ENCODE data around the gene TYRO3. TPM values are rescaled to one million over a fixed set of nuclear protein-coding genes. Genes with fewer than 3 reads are reported as not detected.
A peak's percentile ranks its signal among the peaks of the same experiment; 100 is the strongest.

Gene TYRO3
- polyA plus RNA-seq, 1 of the 3 experiments (the other 2 are of a cell fraction) = 8.7 TPM

DNA sequence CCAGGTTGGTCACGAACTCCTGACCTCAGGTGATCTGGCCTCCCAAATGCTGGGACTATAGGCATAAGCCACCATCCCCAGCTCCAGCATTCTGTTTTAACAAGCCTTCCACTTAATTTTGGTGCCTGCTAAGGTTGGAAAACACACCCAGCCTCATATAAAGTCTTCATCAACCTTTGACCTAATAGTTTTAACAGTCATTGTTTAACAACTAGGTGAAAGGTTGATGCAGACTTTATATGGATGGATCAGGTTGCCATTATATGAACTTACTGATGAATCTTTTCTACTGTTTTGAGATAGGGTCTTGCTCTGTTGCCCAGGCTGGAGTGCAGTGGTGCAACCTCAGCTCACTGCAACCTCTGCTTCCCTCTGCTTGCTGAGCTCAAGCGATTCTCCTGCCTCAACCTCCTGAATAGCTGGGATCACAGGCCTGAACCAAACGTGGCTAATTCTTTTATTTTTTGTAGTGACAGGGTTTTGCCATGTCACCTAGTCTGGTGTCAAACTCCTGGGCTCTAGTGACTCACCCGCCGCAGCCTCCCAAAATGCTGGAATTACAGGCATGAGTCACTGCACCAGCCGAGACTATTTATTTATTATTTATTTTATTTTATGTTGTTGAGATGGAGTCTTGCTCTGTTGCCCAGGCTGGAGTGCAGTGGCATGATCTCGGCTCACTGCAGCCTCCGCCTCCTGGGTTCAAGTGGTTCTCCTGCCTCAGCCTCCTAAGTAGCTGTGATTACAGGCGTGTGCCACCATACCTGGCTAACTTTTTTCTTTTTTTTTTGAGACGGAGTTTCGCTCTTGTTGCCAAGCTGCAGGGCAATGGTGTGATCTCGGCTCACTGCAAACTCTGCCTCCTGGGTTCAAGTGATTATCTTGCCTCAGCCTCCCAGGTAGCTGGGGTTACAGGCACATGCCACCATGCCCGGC, 11.9 kb upstream of the TYRO3 start:
- CTCF ChIA-PET = interaction anchor here (1.6 to 2.5 kb wide), 2 partner anchors 11 to 67 kb away, joined by 4 to 11 read pairs; no protein-coding TSS in a partner anchor
- Histone ChIP-seq H2AFZ (ENCODE audit: low read depth) (0 out of 2 replicates have a peak overlapping the region, but pooled peaks have one; percentile 34), H3K4me2 (no peak overlapping the region), H3K9me2 (no peaks in the 10 kb centered on the region), H3K4me1 (ENCODE audit: control insufficient read depth in 1 of 2, insufficient read depth in 2 of 2, low read depth in 1 of 2, low read length in 1 of 2) (peaks cover 4% of the 10 kb centered on the region in 2 experiments; a peak in 1 of 4 replicates), H4K20me1 (ENCODE audit: insufficient read depth) (no peaks in the 10 kb centered on the region), H3K9ac (no peak overlapping the region), H3K36me3 (replicated peaks in 1 of 2; ENCODE audit: control insufficient read depth in 1 of 2, insufficient read depth in 2 of 2, low read length in 1 of 2) (no peaks in the 10 kb centered on the region), H3K9me3 (no peaks in the 10 kb centered on the region), H3F3A (replicated peaks; ENCODE audit: insufficient read depth) (no peaks in the 10 kb centered on the region), H3K27ac (ENCODE audit: low read depth in 2 of 2, low read length in 1 of 2) (peak overlapping the region in 1 of 2 experiments; percentile 25; a peak in 1 of 4 replicates), H3K79me2 (ENCODE audit: insufficient read depth) (peaks cover 16% of the 10 kb centered on the region), H3K27me3 (ENCODE audit: insufficient read depth) (no peaks in the 10 kb centered on the region), H3K4me3 (ENCODE audit: low read depth in 2 of 2, low read length in 1 of 2) (no peak overlapping the region)
- WGBS (ENCODE audit: low lambda C conversion rate) = 68% methylated on average over 13 of the region's 13 CpGs
- POLR2A ChIA-PET = no interaction called here
- TF ChIP-seq, protein P1, sequence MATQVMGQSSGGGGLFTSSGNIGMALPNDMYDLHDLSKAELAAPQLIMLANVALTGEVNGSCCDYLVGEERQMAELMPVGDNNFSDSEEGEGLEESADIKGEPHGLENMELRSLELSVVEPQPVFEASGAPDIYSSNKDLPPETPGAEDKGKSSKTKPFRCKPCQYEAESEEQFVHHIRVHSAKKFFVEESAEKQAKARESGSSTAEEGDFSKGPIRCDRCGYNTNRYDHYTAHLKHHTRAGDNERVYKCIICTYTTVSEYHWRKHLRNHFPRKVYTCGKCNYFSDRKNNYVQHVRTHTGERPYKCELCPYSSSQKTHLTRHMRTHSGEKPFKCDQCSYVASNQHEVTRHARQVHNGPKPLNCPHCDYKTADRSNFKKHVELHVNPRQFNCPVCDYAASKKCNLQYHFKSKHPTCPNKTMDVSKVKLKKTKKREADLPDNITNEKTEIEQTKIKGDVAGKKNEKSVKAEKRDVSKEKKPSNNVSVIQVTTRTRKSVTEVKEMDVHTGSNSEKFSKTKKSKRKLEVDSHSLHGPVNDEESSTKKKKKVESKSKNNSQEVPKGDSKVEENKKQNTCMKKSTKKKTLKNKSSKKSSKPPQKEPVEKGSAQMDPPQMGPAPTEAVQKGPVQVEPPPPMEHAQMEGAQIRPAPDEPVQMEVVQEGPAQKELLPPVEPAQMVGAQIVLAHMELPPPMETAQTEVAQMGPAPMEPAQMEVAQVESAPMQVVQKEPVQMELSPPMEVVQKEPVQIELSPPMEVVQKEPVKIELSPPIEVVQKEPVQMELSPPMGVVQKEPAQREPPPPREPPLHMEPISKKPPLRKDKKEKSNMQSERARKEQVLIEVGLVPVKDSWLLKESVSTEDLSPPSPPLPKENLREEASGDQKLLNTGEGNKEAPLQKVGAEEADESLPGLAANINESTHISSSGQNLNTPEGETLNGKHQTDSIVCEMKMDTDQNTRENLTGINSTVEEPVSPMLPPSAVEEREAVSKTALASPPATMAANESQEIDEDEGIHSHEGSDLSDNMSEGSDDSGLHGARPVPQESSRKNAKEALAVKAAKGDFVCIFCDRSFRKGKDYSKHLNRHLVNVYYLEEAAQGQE (IDR thresholded peaks at IDR 0.05; ENCODE audit: low read depth, low read length) = no peak
- TF ChIP-seq JUND (IDR thresholded peaks at IDR 0.05) (peak; percentile 28; the same call in 1 of the 2 replicates), NFIC (IDR thresholded peaks at IDR 0.05; ENCODE audit: borderline replicate concordance) (no peak), FOSL2 (IDR thresholded peaks at IDR 0.05; ENCODE audit: borderline replicate concordance, low read depth) (peak; percentile 64), RFX5 (IDR thresholded peaks at IDR 0.05; ENCODE audit: low read length) (no peak)
- no peak for DNase-seq

DNA sequence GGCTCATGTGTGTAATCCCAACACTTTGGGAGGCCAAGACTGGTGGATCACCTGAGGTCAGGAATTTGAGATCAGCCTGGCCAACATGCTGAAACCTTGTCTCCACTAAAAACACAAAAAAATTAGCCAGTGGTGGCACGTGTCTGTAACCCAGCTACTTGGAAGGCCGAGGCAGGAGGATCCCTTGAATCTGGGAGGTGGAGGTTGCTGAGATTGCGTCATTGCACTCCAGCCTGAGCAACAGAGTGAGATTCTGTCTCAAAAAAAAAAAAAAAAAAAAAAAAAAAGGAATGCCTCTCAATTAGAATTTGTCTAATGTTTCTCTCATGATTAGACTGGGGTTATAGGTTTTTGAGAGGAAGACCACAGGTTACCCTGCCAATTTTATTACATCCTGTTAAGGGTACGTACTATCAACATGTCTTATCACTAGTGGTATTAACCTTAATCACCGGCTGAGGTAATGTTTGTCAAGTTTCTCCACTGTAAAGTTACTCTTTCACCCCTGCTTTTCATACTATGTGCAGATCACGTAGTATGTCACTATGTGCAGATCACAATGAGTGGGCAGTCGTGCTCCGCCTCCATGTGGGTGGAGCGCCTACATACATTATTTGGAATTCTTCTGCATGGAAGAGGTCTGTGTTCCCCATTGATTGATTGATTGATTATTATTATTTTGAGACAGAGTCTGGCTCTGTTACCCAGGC, 8.8 kb upstream of the TYRO3 start:
- no peaks in the 10 kb centered on the region for H3K4me1 ChIP-seq (ENCODE audit: control insufficient read depth in 1 of 2, insufficient read depth in 2 of 2, low read depth in 1 of 2, low read length in 1 of 2)
- H3K9me2 ChIP-seq = no peaks in the 10 kb centered on the region
- no peaks in the 10 kb centered on the region for H3K27me3 ChIP-seq (ENCODE audit: insufficient read depth)
- no peak for DNase-seq
- POLR2A ChIA-PET = no interaction called here
- H3K4me3 ChIP-seq (ENCODE audit: low read depth in 2 of 2, low read length in 1 of 2) = no peak overlapping the region
- no peak overlapping the region for H3K27ac ChIP-seq (ENCODE audit: low read depth in 2 of 2, low read length in 1 of 2)
- no peaks in the 10 kb centered on the region for H3F3A ChIP-seq (replicated peaks; ENCODE audit: insufficient read depth)
- H3K36me3 ChIP-seq (replicated peaks in 1 of 2; ENCODE audit: control insufficient read depth in 1 of 2, insufficient read depth in 2 of 2, low read length in 1 of 2) = no peaks in the 10 kb centered on the region
- H3K9ac ChIP-seq = no peak overlapping the region
- H3K4me2 ChIP-seq = no peak overlapping the region
- CTCF ChIA-PET = no interaction called here
- WGBS (ENCODE audit: low lambda C conversion rate) = 88% methylated on average over 9 of the region's 9 CpGs
- H3K9me3 ChIP-seq = no peaks in the 10 kb centered on the region
- H2AFZ ChIP-seq (ENCODE audit: low read depth) = no peak overlapping the region
- H3K79me2 ChIP-seq (ENCODE audit: insufficient read depth) = no peaks in the 10 kb centered on the region
- no peaks in the 10 kb centered on the region for H4K20me1 ChIP-seq (ENCODE audit: insufficient read depth)
- TF ChIP-seq CHD2 (IDR thresholded peaks at IDR 0.05; ENCODE audit: low read length, partially characterized antibody) (no peak), POLR2AphosphoS5 (IDR thresholded peaks at IDR 0.05; ENCODE audit: low read depth, low read length) (no peak), TEAD4 (IDR thresholded peaks at IDR 0.05; ENCODE audit: borderline replicate concordance, insufficient read depth) (no peak)
- TF ChIP-seq, protein P2, sequence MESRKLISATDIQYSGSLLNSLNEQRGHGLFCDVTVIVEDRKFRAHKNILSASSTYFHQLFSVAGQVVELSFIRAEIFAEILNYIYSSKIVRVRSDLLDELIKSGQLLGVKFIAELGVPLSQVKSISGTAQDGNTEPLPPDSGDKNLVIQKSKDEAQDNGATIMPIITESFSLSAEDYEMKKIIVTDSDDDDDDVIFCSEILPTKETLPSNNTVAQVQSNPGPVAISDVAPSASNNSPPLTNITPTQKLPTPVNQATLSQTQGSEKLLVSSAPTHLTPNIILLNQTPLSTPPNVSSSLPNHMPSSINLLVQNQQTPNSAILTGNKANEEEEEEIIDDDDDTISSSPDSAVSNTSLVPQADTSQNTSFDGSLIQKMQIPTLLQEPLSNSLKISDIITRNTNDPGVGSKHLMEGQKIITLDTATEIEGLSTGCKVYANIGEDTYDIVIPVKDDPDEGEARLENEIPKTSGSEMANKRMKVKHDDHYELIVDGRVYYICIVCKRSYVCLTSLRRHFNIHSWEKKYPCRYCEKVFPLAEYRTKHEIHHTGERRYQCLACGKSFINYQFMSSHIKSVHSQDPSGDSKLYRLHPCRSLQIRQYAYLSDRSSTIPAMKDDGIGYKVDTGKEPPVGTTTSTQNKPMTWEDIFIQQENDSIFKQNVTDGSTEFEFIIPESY (IDR thresholded peaks at IDR 0.05; ENCODE audit: borderline replicate concordance, low read depth) = no peak
- TF ChIP-seq, protein P3, sequence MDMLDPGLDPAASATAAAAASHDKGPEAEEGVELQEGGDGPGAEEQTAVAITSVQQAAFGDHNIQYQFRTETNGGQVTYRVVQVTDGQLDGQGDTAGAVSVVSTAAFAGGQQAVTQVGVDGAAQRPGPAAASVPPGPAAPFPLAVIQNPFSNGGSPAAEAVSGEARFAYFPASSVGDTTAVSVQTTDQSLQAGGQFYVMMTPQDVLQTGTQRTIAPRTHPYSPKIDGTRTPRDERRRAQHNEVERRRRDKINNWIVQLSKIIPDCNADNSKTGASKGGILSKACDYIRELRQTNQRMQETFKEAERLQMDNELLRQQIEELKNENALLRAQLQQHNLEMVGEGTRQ (IDR thresholded peaks at IDR 0.05; ENCODE audit: borderline replicate concordance, low read depth, low read length) = no peak
- TF ChIP-seq, protein P1 (IDR thresholded peaks at IDR 0.05; ENCODE audit: low read depth, low read length) = no peak
- TF ChIP-seq, protein P4, sequence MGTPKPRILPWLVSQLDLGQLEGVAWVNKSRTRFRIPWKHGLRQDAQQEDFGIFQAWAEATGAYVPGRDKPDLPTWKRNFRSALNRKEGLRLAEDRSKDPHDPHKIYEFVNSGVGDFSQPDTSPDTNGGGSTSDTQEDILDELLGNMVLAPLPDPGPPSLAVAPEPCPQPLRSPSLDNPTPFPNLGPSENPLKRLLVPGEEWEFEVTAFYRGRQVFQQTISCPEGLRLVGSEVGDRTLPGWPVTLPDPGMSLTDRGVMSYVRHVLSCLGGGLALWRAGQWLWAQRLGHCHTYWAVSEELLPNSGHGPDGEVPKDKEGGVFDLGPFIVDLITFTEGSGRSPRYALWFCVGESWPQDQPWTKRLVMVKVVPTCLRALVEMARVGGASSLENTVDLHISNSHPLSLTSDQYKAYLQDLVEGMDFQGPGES (IDR thresholded peaks at IDR 0.05; ENCODE audit: low read depth, low read length) = no peak
